ENCODE data around the gene PDE4C.

GRCh38 chr19:18262144-18262543, 35.9 kb upstream of the PDE4C start:
- TF ChIP-seq CTCF (conservative IDR thresholded peaks at IDR 0.05; ENCODE audit: low read length) (no peak), EZH2phosphoT487 (IDR thresholded peaks at IDR 0.05; ENCODE audit: borderline replicate concordance, low read depth, low read length) (no peak)
